OCI-LY3 (cell line): ENCODE results near the gene CAMK1D.
"Not testable (repeated sequence)": the region's sequence is repeated elsewhere in the genome, so short reads cannot be mapped to it uniquely, and the experiment has no call there.

ENCODE experiments used
- H2AFZ ChIP-seq: fragments of 200-600, 300-600 bp; shearing (Covaris generic); 2 replicates; pipeline ENCODE4 v1.6.0; 2014; ENCODE audit warnings: antibody characterized with exemption, low read depth, low read length
- H3K27ac ChIP-seq: fragments of 200-600, 300-600 bp; sonication (generic); 2 replicates; pipeline ENCODE4 v1.5.1; 2014; ENCODE audit warnings: mild to moderate bottlenecking, low read length, moderate library complexity, mixed read lengths
- H3K27me3 ChIP-seq: fragments of 200-600, 300-600 bp; sonication (generic); 2 replicates; pipeline ENCODE4 v1.6.1; 2014; ENCODE audit warnings: low read depth, low read length, mixed read lengths
- H3K36me3 ChIP-seq: fragments of 200-600, 300-600 bp; sonication (generic); replicated peaks from 2 replicates; pipeline ENCODE3; 2014; ENCODE audit warnings: low read depth, low read length, mixed read lengths
- H3K4me1 ChIP-seq: fragments of 300-600, 200-600 bp; sonication (generic); 2 replicates; pipeline ENCODE4 v1.6.1; 2014; ENCODE audit warnings: low read length, mixed read lengths
- H3K4me2 ChIP-seq: fragments of 200-600, 300-600 bp; sonication (generic); 2 replicates; pipeline ENCODE4 v1.6.1; 2014; ENCODE audit warnings: low read length, mixed read lengths
- H3K4me3 ChIP-seq: fragments of 300-600, 200-600 bp; sonication (generic); 2 replicates; pipeline ENCODE4 v1.5.1; 2014; ENCODE audit warnings: antibody characterized with exemption, mild to moderate bottlenecking, low read length, moderate library complexity
- H3K79me2 ChIP-seq: fragments of 300-600, 200-600 bp; shearing (Covaris generic); 2 replicates; pipeline ENCODE4 v1.6.1; 2014; ENCODE audit warnings: mild to moderate bottlenecking, low read length, mixed read lengths
- H3K9ac ChIP-seq: fragments of 300-600, 200-600 bp; shearing (Covaris generic); 2 replicates; pipeline ENCODE4 v1.6.0; 2014; ENCODE audit warnings: mild to moderate bottlenecking, low read length, moderate library complexity
- H3K9me3 ChIP-seq: fragments of 200-600, 300-600 bp; shearing (Covaris generic); 2 replicates; pipeline ENCODE4 v1.6.1; 2014; ENCODE audit warnings: low read length, mixed read lengths; ENCODE audit not compliant: insufficient read depth
- H4K20me1 ChIP-seq: fragments of 200-600, 300-600 bp; sonication (generic); 2 replicates; pipeline ENCODE4 v1.6.1; 2016; ENCODE audit warnings: low read length, mixed read lengths; ENCODE audit not compliant: insufficient read depth
- CTCF ChIP-seq: fragments of 200-600, 300-600 bp; sonication (generic); IDR thresholded peaks from 2 replicates; pipeline ENCODE4 v1.5.1; 2014; ENCODE audit warnings: antibody characterized with exemption, low read length, low read depth
- EZH2phosphoT487 ChIP-seq: fragments of 200-600 bp; shearing (Covaris generic); IDR thresholded peaks from 2 replicates; pipeline ENCODE4 v1.6.1; 2018; ENCODE audit warnings: antibody characterized with exemption, mixed run types, low read depth

CAMK1D gene

GRCh38 chr10:12430406-12430982 is 81.1 kb downstream of the CAMK1D start:
- Histone ChIP-seq H3K27me3 (no peaks in the 10 kb centered on the region), H3K27ac (no peak overlapping the region), H3K9me3 (no peaks in the 10 kb centered on the region), H3K4me1 (no peaks in the 10 kb centered on the region), H3K4me2 (no peak overlapping the region), H3K4me3 (no peak overlapping the region), H3K79me2 (peaks cover 57% of the 10 kb centered on the region), H3K9ac (no peak overlapping the region), H2AFZ (no peak overlapping the region), H3K36me3 (no peaks in the 10 kb centered on the region), H4K20me1 (peaks cover 64% of the 10 kb centered on the region)
- TF ChIP-seq CTCF: no peak
- TF ChIP-seq EZH2phosphoT487: no peak

GRCh38 chr10:12431151-12432101 is 82.1 kb downstream of the CAMK1D start:
- Histone ChIP-seq H2AFZ (no peak overlapping the region), H3K4me3 (no peak overlapping the region), H3K9ac (no peak overlapping the region), H4K20me1 (peaks cover 72% of the 10 kb centered on the region), H3K27ac (no peak overlapping the region), H3K9me3 (no peaks in the 10 kb centered on the region), H3K4me1 (no peaks in the 10 kb centered on the region), H3K4me2 (no peak overlapping the region), H3K79me2 (peaks cover 60% of the 10 kb centered on the region), H3K27me3 (no peaks in the 10 kb centered on the region), H3K36me3 (no peaks in the 10 kb centered on the region)
- TF ChIP-seq CTCF: no peak

- Histone ChIP-seq H2AFZ (no peak overlapping the region), H4K20me1 (peaks cover 71% of the 10 kb centered on the region), H3K9ac (no peak overlapping the region), H3K9me3 (no peaks in the 10 kb centered on the region), H3K79me2 (peaks cover 62% of the 10 kb centered on the region), H3K27me3 (no peaks in the 10 kb centered on the region), H3K36me3 (no peaks in the 10 kb centered on the region), H3K4me2 (no peak overlapping the region), H3K27ac (no peak overlapping the region), H3K4me3 (no peak overlapping the region), H3K4me1 (no peaks in the 10 kb centered on the region)
- TF ChIP-seq CTCF (no peak), EZH2phosphoT487 (no peak)
Observed at GRCh38 chr10:12432402-12433189, 83.2 kb downstream of the CAMK1D start.

- no peak for TF ChIP-seq EZH2phosphoT487
- no peak for TF ChIP-seq CTCF
Observed at GRCh38 chr10:12434277-12434676, 84.9 kb downstream of the CAMK1D start.

GRCh38 chr10:12434677-12435076 is 85.3 kb downstream of the CAMK1D start:
- H2AFZ ChIP-seq, H3K4me1 ChIP-seq, H3K36me3 ChIP-seq, H3K27ac ChIP-seq, H3K4me2 ChIP-seq, H3K9ac ChIP-seq, H3K27me3 ChIP-seq, H3K4me3 ChIP-seq, H3K9me3 ChIP-seq: not testable (repeated sequence)
- peaks cover 71% of the 10 kb centered on the region for H4K20me1 ChIP-seq
- peaks cover 71% of the 10 kb centered on the region for H3K79me2 ChIP-seq

More at GRCh38 chr10:12434277-12434676, 84.9 kb downstream of the CAMK1D start:
- Histone ChIP-seq H3K27me3 (no peaks in the 10 kb centered on the region), H3K4me2 (no peak overlapping the region), H3K36me3 (peaks cover 4% of the 10 kb centered on the region), H3K9ac (no peak overlapping the region), H3K4me1 (no peaks in the 10 kb centered on the region), H2AFZ (no peak overlapping the region), H4K20me1 (peaks cover 73% of the 10 kb centered on the region), H3K9me3 (no peaks in the 10 kb centered on the region), H3K27ac (no peak overlapping the region), H3K79me2 (peaks cover 70% of the 10 kb centered on the region), H3K4me3 (no peak overlapping the region)
